ENCODE results near the gene TMEM72.

Gene TMEM72

GRCh38 chr10:44890696-44891563 lies 20.2 kb upstream of the TMEM72 start:
- no peak for DNase-seq

GRCh38 chr10:44891721-44892120 lies 19.4 kb upstream of the TMEM72 start:
- DNase-seq = no peak

- DNase-seq = no peak
Measured at GRCh38 chr10:44893604-44894468, 17.3 kb upstream of the TMEM72 start.

- no peak for DNase-seq
Measured at GRCh38 chr10:44894691-44895090, 16.4 kb upstream of the TMEM72 start.

GRCh38 chr10:44895280-44895679 lies 15.9 kb upstream of the TMEM72 start:
- DNase-seq = no peak

GRCh38 chr10:44897049-44897448 lies 14.1 kb upstream of the TMEM72 start:
- no peak for DNase-seq

- no peak for DNase-seq
Measured at GRCh38 chr10:44898665-44899064, 12.5 kb upstream of the TMEM72 start.

GRCh38 chr10:44899450-44900080 lies 11.6 kb upstream of the TMEM72 start:
- DNase-seq = no peak

GRCh38 chr10:44902941-44903545 lies 8.1 kb upstream of the TMEM72 start:
- no peak for DNase-seq

- no peak for DNase-seq
Measured at GRCh38 chr10:44906486-44906885, 4.7 kb upstream of the TMEM72 start.

- DNase-seq = no peak
Measured at GRCh38 chr10:44907556-44907955, 3.6 kb upstream of the TMEM72 start.

GRCh38 chr10:44908066-44908749 lies 2.9 kb upstream of the TMEM72 start:
- no peak for DNase-seq

GRCh38 chr10:44908936-44909630 lies 2.1 kb upstream of the TMEM72 start:
- DNase-seq = no peak

- DNase-seq = no peak
Measured at GRCh38 chr10:44909910-44910309, 1.2 kb upstream of the TMEM72 start.

GRCh38 chr10:44910602-44911001 lies 535 bp upstream of the TMEM72 start:
- DNase-seq = no peak

- no peak for DNase-seq
Measured at GRCh38 chr10:44911951-44912350, 814 bp downstream of the TMEM72 start.

- peak; percentile 33 for DNase-seq
Measured at GRCh38 chr10:44913350-44914081, 2.4 kb downstream of the TMEM72 start.

- DNase-seq = no peak
Measured at GRCh38 chr10:44914891-44915290, 3.8 kb downstream of the TMEM72 start.

GRCh38 chr10:44916429-44916828 lies 5.3 kb downstream of the TMEM72 start:
- DNase-seq = no peak

- no peak for DNase-seq
Measured at GRCh38 chr10:44917848-44918247, 6.7 kb downstream of the TMEM72 start.

GRCh38 chr10:44920252-44920651 lies 9.1 kb downstream of the TMEM72 start:
- DNase-seq = no peak
